Heart left ventricle (tissue), 13 donors: ENCODE measurements around the gene DCLK3.

Experiments used
- POLR2A ChIP-seq, 2 donors: fragments of 450-650 bp; IDR thresholded peaks; one replicate each; pipeline ENCODE4 v1.6.1; 2017; ENCODE audit warnings: antibody characterized with exemption in 2 of 2, mild to moderate bottlenecking in 2 of 2, moderate library complexity in 2 of 2
- TF ChIP-seq, protein P1 (sequence below), 12 donors: fragments of 200-600 bp; sonication (generic) in 4 of 12; IDR thresholded peaks; one replicate each; pipeline versions ENCODE4 v1.5.0 to v1.8.0; 2018 to 2022; ENCODE audit warnings: antibody characterized with exemption in 12 of 12, mild to moderate bottlenecking in 5 of 12
- donor health status: ischemic (EF 13 %, LVEDD 7.1; RV severe dilation, severe dysfunction).
- donor health status: DM: no; HTN: yes; CAD: no.
- donor health status: DM: no; HTN: no; CAD: no.
- donor health status: ischemic (EF 25% LVEDD 6.9; RV normal size, moderate dysfunction).
- donor health status: ischemic (EF 25% LVEDD 5.7; RV mildly dilated, moderate dysfunction).
- donor health status: ischemic (EF 35%, LVEDD 5.7; RV mildly dilated, moderate dysfunction).
- donor health status: nonischemic (EF 11% LVEDD 7.7; RV severe dilation, severe dysfunction).
- donor health status: DM: yes; HTN: yes; CAD: no.
- donor health status: PGD.
- donor health status: ischemic (EF 29% LVEDD 5.4; RV normal size, mild dysfunction).
- donor health status: nonischemic (EF 23%, LVEDD 6.1; RV moderate dilation, normal function).

DNA sequence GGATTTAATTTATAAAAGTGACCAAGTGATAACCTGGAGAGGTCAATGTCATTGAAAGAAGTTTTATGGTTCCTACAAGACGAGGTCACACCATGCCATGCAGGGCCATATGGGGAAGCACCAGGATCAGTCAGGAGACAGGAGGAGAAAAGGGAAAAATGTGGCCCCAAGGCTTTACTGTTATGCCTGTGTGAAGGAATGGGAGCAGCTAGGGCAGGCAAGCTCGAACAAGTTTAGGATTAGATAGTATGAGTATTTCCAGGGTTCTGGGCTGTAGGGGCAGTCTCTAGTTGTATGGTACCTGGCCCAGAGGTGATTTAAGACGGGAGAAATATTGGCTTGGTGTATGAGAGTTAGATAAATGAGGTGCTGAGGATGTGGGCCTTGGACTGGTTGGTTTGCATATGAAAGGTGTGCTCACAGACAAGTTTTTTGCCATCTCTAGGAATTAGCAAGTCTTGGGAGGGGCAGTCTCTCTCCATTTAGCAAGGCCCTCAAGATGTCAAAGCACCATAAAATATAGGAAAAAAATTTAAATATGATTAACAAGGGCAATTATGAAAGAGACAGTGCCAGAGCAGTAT is 36.3 kb upstream of the DCLK3 start:
- TF ChIP-seq, protein P1, sequence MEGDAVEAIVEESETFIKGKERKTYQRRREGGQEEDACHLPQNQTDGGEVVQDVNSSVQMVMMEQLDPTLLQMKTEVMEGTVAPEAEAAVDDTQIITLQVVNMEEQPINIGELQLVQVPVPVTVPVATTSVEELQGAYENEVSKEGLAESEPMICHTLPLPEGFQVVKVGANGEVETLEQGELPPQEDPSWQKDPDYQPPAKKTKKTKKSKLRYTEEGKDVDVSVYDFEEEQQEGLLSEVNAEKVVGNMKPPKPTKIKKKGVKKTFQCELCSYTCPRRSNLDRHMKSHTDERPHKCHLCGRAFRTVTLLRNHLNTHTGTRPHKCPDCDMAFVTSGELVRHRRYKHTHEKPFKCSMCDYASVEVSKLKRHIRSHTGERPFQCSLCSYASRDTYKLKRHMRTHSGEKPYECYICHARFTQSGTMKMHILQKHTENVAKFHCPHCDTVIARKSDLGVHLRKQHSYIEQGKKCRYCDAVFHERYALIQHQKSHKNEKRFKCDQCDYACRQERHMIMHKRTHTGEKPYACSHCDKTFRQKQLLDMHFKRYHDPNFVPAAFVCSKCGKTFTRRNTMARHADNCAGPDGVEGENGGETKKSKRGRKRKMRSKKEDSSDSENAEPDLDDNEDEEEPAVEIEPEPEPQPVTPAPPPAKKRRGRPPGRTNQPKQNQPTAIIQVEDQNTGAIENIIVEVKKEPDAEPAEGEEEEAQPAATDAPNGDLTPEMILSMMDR (IDR thresholded peaks at IDR 0.05) = no peak
- no peak for TF ChIP-seq POLR2A (IDR thresholded peaks at IDR 0.05)
